Activated CD4-positive, alpha-beta memory T cell treated with anti-CD3 and anti-CD28 coated beads for 36 hours (primary cell): ENCODE data around the gene SH2D3A. TPM values are rescaled to one million over a fixed set of nuclear protein-coding genes. Genes with fewer than 3 reads are reported as not detected.
"Not testable (repeated sequence)": the region's sequence is repeated elsewhere in the genome, so short reads cannot be mapped to it uniquely, and the experiment has no call there.

ENCODE experiments used
- CTCF ChIA-PET: fragments of 350-600 bp; sonication (Branson Sonifier 250); formaldehyde crosslinking; loops from one replicate; lab custom pipeline; 2021; ENCODE audit warnings: antibody characterized with exemption, inconsistent platforms; lab: Charles Lee
- POLR2A ChIA-PET: fragments of 350-600 bp; sonication (Branson Sonifier 250); formaldehyde crosslinking; loops from one replicate; lab custom pipeline; 2021; ENCODE audit warnings: antibody characterized with exemption; lab: Charles Lee
- DNase-seq: peaks from one replicate; pipeline ENCODE4 v3.0.0-alpha.2; 2020
- H3K27ac Mint-ChIP-seq: one replicate; pipeline ENCODE4 v1.8.0; 2021; ENCODE audit warnings: mixed read lengths
- H3K27me3 Mint-ChIP-seq: one replicate; pipeline ENCODE4 v1.8.0; 2021; ENCODE audit warnings: mixed read lengths
- H3K36me3 Mint-ChIP-seq: one replicate; pipeline ENCODE4 v1.8.0; 2021; ENCODE audit warnings: mixed read lengths
- H3K4me1 Mint-ChIP-seq: one replicate; pipeline ENCODE4 v1.8.0; 2021; ENCODE audit warnings: low read depth, mixed read lengths
- H3K4me3 Mint-ChIP-seq: one replicate; pipeline ENCODE4 v1.8.0; 2021; ENCODE audit warnings: mild to moderate bottlenecking, mixed read lengths
- H3K9me3 Mint-ChIP-seq: one replicate; pipeline ENCODE4 v1.8.0; 2021; ENCODE audit warnings: mixed read lengths
- intact Hi-C: fragments of 100-400 bp; cut with micrococcal nuclease; formaldehyde crosslinking; loops from one replicate; pipeline ENCODE4 v1.15.1; 2023
- total RNA-seq, 2 experiments: library from RNA; stranded (reverse); gene quantifications; one replicate each; pipeline ENCODE4 v1.2.3, GENCODE V29; 2021

The SH2D3A gene
- total RNA-seq, 2 experiments from 2014 or later = 17.1 to 18.2 TPM

DNA sequence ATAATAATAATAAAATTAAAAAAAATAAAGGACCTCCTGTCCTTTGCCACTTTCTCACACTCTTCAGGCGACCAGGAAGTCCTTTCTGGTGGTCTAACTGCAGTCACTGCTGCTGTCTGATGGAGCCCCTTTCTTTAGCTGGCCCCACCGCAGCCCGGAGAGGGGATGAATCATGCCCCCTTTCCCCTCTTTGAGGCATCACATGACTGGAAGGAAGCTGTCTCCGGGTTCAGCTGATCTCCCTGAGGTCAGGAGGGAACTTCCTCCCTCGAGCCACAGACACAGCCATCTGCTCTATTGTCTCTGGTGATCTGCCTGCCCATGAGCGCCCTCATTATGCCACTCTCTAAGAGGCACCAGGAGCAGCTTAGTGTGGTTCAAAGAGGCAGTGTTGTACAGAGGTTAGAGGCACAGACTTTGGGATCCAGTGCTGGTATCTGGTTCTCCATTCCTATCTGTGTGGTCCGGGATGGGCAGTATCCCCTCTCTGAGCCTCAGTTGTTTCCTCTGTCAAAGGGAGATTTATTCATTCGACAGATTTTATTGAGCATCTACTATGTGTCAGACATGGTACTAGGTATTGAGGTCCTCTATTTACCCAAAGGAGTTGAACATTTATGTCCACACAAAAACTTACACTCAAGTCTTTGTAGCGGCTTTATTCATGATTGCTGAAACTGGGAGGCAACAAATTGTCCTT, 35.3 kb upstream of the SH2D3A start:
- intact Hi-C loops = loop anchor here (1.0 to 5.0 kb wide), 4 partner anchors 12 to 285 kb away; no protein-coding TSS in a partner anchor
- POLR2A ChIA-PET = interaction anchor here (0.6 to 4.6 kb wide), 6 partner anchors 10 to 65 kb away, joined by 3 to 59 read pairs (median 12); partner anchors contain the start of genes GPR108, SH2D3A and VAV1

DNA sequence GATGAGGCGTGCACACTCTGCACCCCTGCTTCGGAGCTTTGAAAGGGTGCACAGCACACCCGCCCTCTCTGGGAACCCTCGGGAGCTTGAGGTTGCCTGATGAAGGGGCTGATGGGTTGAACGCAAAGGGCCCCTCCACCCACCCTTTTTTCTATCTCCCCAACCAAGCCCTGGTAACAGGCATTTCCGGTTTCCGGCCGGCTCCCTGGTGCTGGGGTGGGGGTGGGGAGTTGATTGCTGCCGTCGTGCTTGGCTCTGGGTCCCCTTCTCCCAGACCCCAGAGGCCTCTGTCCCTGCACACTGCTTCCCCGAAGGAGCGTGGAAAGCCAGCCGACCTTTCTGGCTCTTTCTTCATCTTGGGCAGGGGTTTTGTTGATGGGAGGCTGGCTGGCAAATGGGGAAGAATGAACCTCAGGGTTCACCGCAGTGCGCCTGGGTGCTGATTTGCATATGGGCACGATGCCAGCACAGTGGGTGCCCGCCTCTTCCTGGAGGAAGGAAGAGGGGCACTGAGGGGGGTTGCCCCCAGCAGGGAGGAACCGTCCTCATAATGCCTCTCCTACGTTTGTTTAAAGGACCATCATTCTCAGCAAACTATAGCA, 34.4 kb upstream of the SH2D3A start:
- H3K27ac Mint-ChIP-seq = peak overlapping the region; percentile 94

More for the DNA sequence above, 35.3 kb upstream of the SH2D3A start:
- peaks cover 49% of the 10 kb centered on the region for H3K4me1 Mint-ChIP-seq
- H3K9me3 Mint-ChIP-seq = no peaks in the 10 kb centered on the region
- DNase-seq = peak; percentile 85
- CTCF ChIA-PET = interaction anchor here (0.9 to 5.5 kb wide), 9 partner anchors 12 to 171 kb away, joined by 3 to 29 read pairs (median 4); partner anchors contain the start of genes GPR108, SH2D3A, TRIP10 and VAV1
- H3K27me3 Mint-ChIP-seq = no peaks in the 10 kb centered on the region
- peaks cover 6% of the 10 kb centered on the region for H3K36me3 Mint-ChIP-seq
- H3K4me3 Mint-ChIP-seq = peak overlapping the region; percentile 75
- H3K27ac Mint-ChIP-seq = peak overlapping the region; percentile 94

DNA sequence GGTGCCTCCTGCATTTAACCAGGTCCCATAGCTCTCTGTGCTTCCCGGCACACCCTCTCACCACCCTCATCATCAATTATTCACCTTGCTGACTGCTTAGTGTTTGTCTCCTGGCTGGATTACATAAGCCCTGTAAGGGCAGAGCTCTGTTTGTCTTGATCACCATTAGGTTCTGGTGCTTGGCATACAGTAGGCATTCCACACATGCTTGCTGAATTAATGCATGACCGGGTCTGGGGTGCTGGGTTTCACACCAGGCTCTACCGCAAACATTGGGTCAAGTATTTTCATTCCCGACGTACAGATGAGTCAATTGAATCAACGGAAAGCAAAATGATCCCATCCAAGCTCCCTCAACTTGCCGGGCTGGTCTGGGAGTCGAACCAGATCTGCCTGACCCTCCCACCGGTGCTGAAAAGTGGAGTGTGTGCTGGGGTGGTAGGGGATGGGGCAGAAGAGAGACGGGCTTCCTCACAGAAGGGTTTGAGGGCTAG, 33.8 kb upstream of the SH2D3A start:
- intact Hi-C loops = loop anchor here (1.0 to 5.0 kb wide), 5 partner anchors 29 to 284 kb away; partner anchors contain the start of genes GPR108, SH2D3A and VAV1
- H3K9me3 Mint-ChIP-seq = no peaks in the 10 kb centered on the region
- peaks cover 2% of the 10 kb centered on the region for H3K36me3 Mint-ChIP-seq
- ChIA-PET CTCF (interaction anchor here (0.7 to 5.5 kb wide), 6 partner anchors 13 to 284 kb away, joined by 3 to 29 read pairs (median 14); partner anchors contain the start of genes GPR108, TRIP10 and VAV1), POLR2A (interaction anchor here (0.7 to 4.6 kb wide), 9 partner anchors 12 to 320 kb away, joined by 3 to 59 read pairs (median 4); partner anchors contain the start of genes DENND1C, GPR108, SH2D3A and VAV1)
- no peaks in the 10 kb centered on the region for H3K27me3 Mint-ChIP-seq
- peak overlapping the region; percentile 94 for H3K27ac Mint-ChIP-seq
- no peak for DNase-seq
- H3K4me3 Mint-ChIP-seq = peak overlapping the region; percentile 75
- peaks cover 54% of the 10 kb centered on the region for H3K4me1 Mint-ChIP-seq

More for the DNA sequence above, 34.4 kb upstream of the SH2D3A start:
- intact Hi-C loops = loop anchor here (1.0 to 5.0 kb wide), 7 partner anchors 13 to 284 kb away; partner anchors contain the start of genes GPR108, SH2D3A and VAV1
- Mint-ChIP-seq H3K4me3 (peak overlapping the region; percentile 75), H3K27me3 (no peaks in the 10 kb centered on the region), H3K9me3 (no peaks in the 10 kb centered on the region), H3K4me1 (peaks cover 53% of the 10 kb centered on the region), H3K36me3 (peaks cover 3% of the 10 kb centered on the region)
- peak; percentile 89 for DNase-seq
- ChIA-PET POLR2A (interaction anchor here (0.7 to 4.6 kb wide), 11 partner anchors 11 to 320 kb away, joined by 3 to 59 read pairs (median 5); partner anchors contain the start of genes DENND1C, GPR108, SH2D3A and VAV1), CTCF (interaction anchor here (0.7 to 5.5 kb wide), 10 partner anchors 13 to 285 kb away, joined by 3 to 29 read pairs (median 4); partner anchors contain the start of genes GPR108, TRIP10 and VAV1)

DNA sequence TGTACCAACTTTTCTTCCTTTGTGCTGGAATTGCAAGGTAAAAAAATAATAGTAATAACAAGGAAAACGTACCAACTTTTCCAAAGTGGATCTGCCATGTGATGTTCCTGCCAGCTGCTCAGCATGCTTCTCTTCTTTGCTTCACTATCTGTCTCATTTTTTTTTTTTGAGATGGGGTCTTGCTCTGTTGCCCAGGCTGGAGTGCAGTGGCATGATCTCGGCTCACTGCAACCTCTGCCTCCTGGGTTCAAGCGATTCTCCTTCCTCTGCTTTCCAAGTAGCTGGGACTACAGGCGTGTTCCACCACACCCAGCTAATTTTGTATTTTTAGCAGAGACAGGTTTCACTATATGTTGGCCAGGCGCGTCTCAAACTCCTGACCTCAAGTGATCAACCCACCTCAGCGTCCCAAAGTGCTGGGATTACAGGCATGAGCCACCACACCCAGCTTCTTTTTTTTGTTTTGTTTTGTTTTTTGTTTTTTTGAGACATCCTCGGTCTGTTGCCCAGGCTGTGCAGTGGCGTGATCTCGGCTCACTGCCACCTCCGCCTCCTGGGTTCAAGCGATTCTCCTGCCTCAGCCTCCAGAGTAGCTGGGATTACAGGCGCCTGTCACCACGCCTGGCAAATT, 33.0 kb upstream of the SH2D3A start:
- H3K36me3 Mint-ChIP-seq, H3K27me3 Mint-ChIP-seq, H3K9me3 Mint-ChIP-seq: not testable (repeated sequence)
- ChIA-PET POLR2A (interaction anchor here (0.6 to 4.6 kb wide), 7 partner anchors 14 to 319 kb away, joined by 3 to 59 read pairs (median 5); partner anchors contain the start of genes DENND1C, SH2D3A and VAV1), CTCF (interaction anchor here (1.4 to 5.5 kb wide), 5 partner anchors 14 to 63 kb away, joined by 3 to 29 read pairs (median 19); partner anchors contain the start of genes GPR108, TRIP10 and VAV1)
- Mint-ChIP-seq H3K4me3 (peak overlapping the region; percentile 75), H3K27ac (peak overlapping the region; percentile 94), H3K4me1 (peaks cover 55% of the 10 kb centered on the region)
- intact Hi-C loops = loop anchor here (5.0 kb wide), 2 partner anchors 138 to 283 kb away; no protein-coding TSS in a partner anchor
- peak; percentile 44 for DNase-seq

DNA sequence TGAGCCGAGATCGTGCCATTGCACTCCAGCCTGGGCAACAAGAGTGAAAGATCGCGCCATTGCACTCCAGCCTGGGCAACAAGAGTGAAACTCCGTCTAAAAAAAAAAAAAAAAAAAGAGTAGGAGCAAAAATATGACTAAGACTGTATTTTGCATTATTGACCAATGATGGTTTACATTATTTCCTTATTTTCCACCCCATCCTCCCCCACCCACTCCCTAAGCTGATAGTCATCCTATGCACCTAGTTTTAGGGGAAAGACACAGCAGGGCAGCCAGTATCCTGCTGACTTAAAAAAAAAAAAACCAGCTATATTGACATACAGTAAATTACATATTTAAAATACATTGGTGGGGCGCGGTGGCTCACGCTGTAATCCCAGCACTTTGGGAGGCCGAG, 30.4 kb upstream of the SH2D3A start:
- H3K36me3 Mint-ChIP-seq = peaks cover 24% of the 10 kb centered on the region
- no peak overlapping the region for H3K27ac Mint-ChIP-seq
- CTCF ChIA-PET = interaction anchor here (0.7 to 1.2 kb wide), 3 partner anchors 24 to 66 kb away, joined by 3 read pairs; partner anchors contain the start of gene GPR108
- H3K4me3 Mint-ChIP-seq = no peak overlapping the region
- peaks cover 12% of the 10 kb centered on the region for H3K9me3 Mint-ChIP-seq
- no peak for DNase-seq
- POLR2A ChIA-PET = interaction anchor here (1.2 kb wide), 1 partner anchor 22 kb away, joined by 4 read pairs; no protein-coding TSS in a partner anchor
- peaks cover 66% of the 10 kb centered on the region for H3K4me1 Mint-ChIP-seq
- intact Hi-C loops = no loop called here
- no peaks in the 10 kb centered on the region for H3K27me3 Mint-ChIP-seq

DNA sequence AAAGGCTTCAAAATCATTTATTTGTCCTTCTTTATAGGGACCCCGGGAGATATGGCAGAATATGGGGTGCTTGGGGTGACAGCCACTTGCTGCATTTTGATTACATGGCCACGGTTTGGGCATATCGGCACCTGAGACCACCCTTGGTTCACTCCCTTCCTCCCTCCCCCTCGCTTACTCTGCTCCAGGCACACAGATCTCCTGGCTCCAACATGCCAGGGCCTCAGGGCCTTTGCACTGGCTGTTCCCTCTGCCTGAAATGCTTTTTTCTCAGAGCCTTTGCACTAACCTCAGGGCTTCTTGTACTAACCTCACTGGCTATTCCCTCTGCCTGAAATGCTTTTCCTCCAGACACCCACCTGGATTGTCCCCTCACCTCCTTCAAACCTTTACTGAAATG, 29.0 kb upstream of the SH2D3A start:
- peaks cover 36% of the 10 kb centered on the region for H3K36me3 Mint-ChIP-seq
- H3K27me3 Mint-ChIP-seq = no peaks in the 10 kb centered on the region
- H3K4me1 Mint-ChIP-seq = peaks cover 72% of the 10 kb centered on the region
- no peak for DNase-seq
- no peak overlapping the region for H3K4me3 Mint-ChIP-seq
- ChIA-PET POLR2A (no interaction called here), CTCF (no interaction called here)
- intact Hi-C loops = no loop called here
- H3K9me3 Mint-ChIP-seq = peaks cover 12% of the 10 kb centered on the region
- peak overlapping the region; percentile 26 for H3K27ac Mint-ChIP-seq

DNA sequence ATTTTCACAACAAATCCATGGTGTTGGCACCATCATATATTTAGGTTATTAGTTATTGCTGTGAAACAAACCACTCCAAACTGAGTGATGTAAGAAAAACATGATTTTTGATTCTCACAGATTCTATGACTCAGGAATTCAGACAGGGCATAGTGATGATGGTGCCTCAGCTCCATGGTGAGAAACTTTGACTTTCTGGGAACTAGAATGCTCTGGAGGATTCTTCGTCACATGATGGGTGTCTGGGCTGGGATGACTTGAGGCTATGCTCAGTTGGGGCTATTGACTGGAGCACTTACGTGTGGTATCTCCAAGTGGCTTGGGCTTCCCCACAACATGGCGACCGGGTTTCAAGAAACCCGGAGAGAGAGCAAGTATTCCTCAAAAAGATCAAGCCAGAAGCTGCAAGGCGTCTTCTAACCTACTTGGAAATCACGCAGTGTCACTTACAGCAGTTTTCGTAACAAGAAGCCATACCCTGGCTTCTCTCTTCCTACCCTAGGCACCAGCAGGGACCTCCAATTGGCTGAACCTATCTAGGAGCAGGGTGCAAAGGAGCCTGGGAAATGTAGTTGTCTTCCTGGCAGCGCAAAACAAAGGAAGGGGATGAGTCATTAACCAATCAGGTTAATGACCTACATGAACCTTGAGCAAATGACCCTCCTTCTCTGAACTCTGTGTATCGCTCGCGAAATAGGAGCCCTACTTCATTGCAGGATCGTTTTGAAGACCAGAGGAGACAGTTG, 27.6 kb upstream of the SH2D3A start:
- intact Hi-C loops = no loop called here
- no peak overlapping the region for H3K4me3 Mint-ChIP-seq

DNA sequence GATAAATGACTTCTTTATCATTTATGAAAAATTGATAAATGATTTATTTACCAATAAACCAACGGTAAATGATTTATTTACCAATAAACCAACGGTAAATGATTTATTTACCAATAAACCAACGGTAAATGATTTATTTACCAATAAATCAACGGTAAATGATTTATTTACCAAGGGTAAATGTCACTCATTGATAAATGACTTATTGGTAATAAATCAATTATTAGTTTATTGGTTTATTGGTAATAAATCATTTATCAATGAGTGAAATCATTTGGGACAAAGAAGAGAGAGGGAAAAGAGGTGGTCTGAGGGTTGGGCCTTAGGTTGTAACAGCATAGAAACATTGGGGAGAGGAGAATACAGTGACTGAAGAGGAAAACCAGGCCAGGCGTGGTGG, 26.7 kb upstream of the SH2D3A start:
- Mint-ChIP-seq H3K9me3 (peaks cover 12% of the 10 kb centered on the region), H3K27ac (peak overlapping the region; percentile 72), H3K27me3 (no peaks in the 10 kb centered on the region), H3K4me1 (peaks cover 69% of the 10 kb centered on the region), H3K4me3 (no peak overlapping the region), H3K36me3 (peaks cover 41% of the 10 kb centered on the region)
- no peak for DNase-seq
- CTCF ChIA-PET = no interaction called here
- intact Hi-C loops = no loop called here
- POLR2A ChIA-PET = no interaction called here

More for the DNA sequence above, 27.6 kb upstream of the SH2D3A start:
- ChIA-PET POLR2A (interaction anchor here (1.1 kb wide), 1 partner anchor 119 kb away, joined by 3 read pairs; no protein-coding TSS in a partner anchor), CTCF (no interaction called here)
- peaks cover 12% of the 10 kb centered on the region for H3K9me3 Mint-ChIP-seq
- no peak for DNase-seq
- H3K27ac Mint-ChIP-seq = no peak overlapping the region
- H3K27me3 Mint-ChIP-seq = no peaks in the 10 kb centered on the region
- H3K4me1 Mint-ChIP-seq = peaks cover 71% of the 10 kb centered on the region
- H3K36me3 Mint-ChIP-seq = peaks cover 42% of the 10 kb centered on the region

DNA sequence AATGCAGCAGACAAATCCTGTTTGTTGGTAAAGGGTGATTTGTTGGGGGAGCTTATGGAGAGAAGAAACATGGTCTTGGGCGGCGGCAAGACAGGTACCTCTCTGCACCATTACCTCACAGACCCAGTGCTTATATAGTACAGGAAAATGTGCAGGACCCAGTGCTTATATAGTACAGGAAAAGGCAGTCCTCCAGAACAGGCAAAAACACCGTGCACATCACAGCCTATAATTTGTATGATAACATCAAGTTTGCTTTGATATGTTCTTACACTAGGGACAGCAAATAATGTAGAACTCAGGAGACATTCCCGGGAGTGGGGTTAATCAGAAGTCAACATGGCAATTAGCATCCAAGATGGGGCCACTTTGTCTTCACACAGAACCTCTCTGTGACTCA, 26.2 kb upstream of the SH2D3A start:
- ChIA-PET CTCF (no interaction called here), POLR2A (no interaction called here)

DNA sequence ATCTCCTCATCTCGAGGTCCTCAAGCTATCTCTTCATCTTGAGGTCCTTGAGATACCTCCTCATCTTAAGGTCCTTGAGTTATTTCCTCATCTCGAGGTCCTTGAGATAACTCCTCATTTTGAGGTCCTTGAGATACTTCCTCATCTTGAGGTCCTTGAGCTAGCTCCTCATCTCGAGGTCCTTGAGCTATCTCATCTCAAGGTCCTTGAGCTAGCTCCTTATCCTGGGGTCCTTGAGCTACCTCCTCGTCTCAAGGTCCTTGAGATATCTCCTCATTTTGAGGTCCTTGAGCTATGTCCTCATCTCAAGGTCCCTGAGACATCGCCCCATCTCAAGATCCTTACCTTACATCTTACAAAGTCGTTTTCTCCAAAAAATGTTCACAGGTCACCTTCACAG, 24.0 kb upstream of the SH2D3A start:
- intact Hi-C loops = no loop called here
- peaks cover 45% of the 10 kb centered on the region for H3K36me3 Mint-ChIP-seq
- no peak overlapping the region for H3K27ac Mint-ChIP-seq
- no peak overlapping the region for H3K4me3 Mint-ChIP-seq
- no peaks in the 10 kb centered on the region for H3K27me3 Mint-ChIP-seq
- peaks cover 12% of the 10 kb centered on the region for H3K9me3 Mint-ChIP-seq
- POLR2A ChIA-PET = no interaction called here
- H3K4me1 Mint-ChIP-seq = peaks cover 59% of the 10 kb centered on the region
- CTCF ChIA-PET = interaction anchor here (0.8 to 1.1 kb wide), 5 partner anchors 19 to 274 kb away, joined by 3 to 4 read pairs (median 3); partner anchors contain the start of gene VAV1
- no peak for DNase-seq

More for the DNA sequence above, 26.2 kb upstream of the SH2D3A start:
- H3K9me3 Mint-ChIP-seq = peaks cover 12% of the 10 kb centered on the region
- H3K4me3 Mint-ChIP-seq = no peak overlapping the region
- H3K36me3 Mint-ChIP-seq = peaks cover 41% of the 10 kb centered on the region
- no peak for DNase-seq
- intact Hi-C loops = no loop called here
- H3K27me3 Mint-ChIP-seq = no peaks in the 10 kb centered on the region
- no peak overlapping the region for H3K27ac Mint-ChIP-seq
- peaks cover 70% of the 10 kb centered on the region for H3K4me1 Mint-ChIP-seq
